ENCODE data around the gene NKAPL. TPM values are rescaled to one million over a fixed set of nuclear protein-coding genes. Genes with fewer than 3 reads are reported as not detected.

NKAPL gene
- total and polyA plus RNA-seq, 2 of the 13 experiments (the other 11 are each of a cell fraction or from before 2014, with no cell fraction given), result not detected

- Histone ChIP-seq H2AFZ (ENCODE audit: low read length) (no peak overlapping the region), H3K27me3 (ENCODE audit: control insufficient read depth in 1 of 2, insufficient read depth in 2 of 2, low read length in 2 of 2) (no peaks in the 10 kb centered on the region; a peak in 1 of 5 replicates), H4K20me1 (ENCODE audit: insufficient read depth, low read length) (no peaks in the 10 kb centered on the region), H3K79me2 (ENCODE audit: insufficient read depth, low read length) (no peaks in the 10 kb centered on the region), H3K4me2 (ENCODE audit: low read depth, low read length) (peak overlapping the region; percentile 41), H3K27ac (ENCODE audit: extremely low read length, insufficient read depth, low read length) (no peak overlapping the region), H3K4me1 (ENCODE audit: insufficient read depth, low read length) (peaks cover 66% of the 10 kb centered on the region), H3K9me3 (ENCODE audit: low read length) (no peaks in the 10 kb centered on the region), H3K36me3 (replicated peaks in 1 of 2; ENCODE audit: control insufficient read depth in 1 of 2, insufficient read depth in 2 of 2, low read length in 2 of 2) (no peaks in the 10 kb centered on the region), H3K4me3 (replicated peaks in 1 of 3; ENCODE audit: insufficient read depth in 1 of 3, low read depth in 2 of 3, low read length in 3 of 3) (peak overlapping the region in 1 of 3 experiments; percentile 2; a peak in 1 of 6 replicates), H3K9ac (ENCODE audit: insufficient read depth, low read depth, low read length) (no peak overlapping the region)
- BruUV-seq (replicated peaks), result no TSS peak
- no peak for TF ChIP-seq PHB2 (IDR thresholded peaks at IDR 0.05; ENCODE audit: partially characterized antibody)
- TF ChIP-seq ZMYM4 (CRISPR knock-in tag; IDR thresholded peaks at IDR 0.05), result peak; percentile 21; the same call in 1 of the 2 replicates
- peak; percentile 62 for TF ChIP-seq CEBPG (CRISPR knock-in tag; IDR thresholded peaks at IDR 0.05)
- no peak for TF ChIP-seq ZSCAN31 (CRISPR knock-in tag; IDR thresholded peaks at IDR 0.05; ENCODE audit: low read depth)
- TF ChIP-seq CEBPB (IDR thresholded peaks at IDR 0.05; ENCODE audit: borderline replicate concordance, low read depth, low read length), result peak; percentile 80
- no peak for TF ChIP-seq ZNF577 (CRISPR knock-in tag; IDR thresholded peaks at IDR 0.05; ENCODE audit: borderline replicate concordance, low read depth)
- TF ChIP-seq TMF1 (CRISPR knock-in tag; IDR thresholded peaks at IDR 0.05; ENCODE audit: low read depth), result no peak
- FAIRE-seq (no peak), ATAC-seq (no peak), DNase-seq (ENCODE audit: low spot score) (no peak)
- CTCF ChIA-PET (ENCODE audit: low intra/inter-chr PET ratio, low total read pairs), result no interaction called here
- in situ Hi-C loops (cut with HindIII; ENCODE audit: extremely low pct_ligation_motif_present, low pct_unique_long_range_greater_than_20kb) (no loop called here), intact Hi-C loops (cut with micrococcal nuclease; ENCODE audit: unreplicated experiment) (no loop called here)
- WGBS (ENCODE audit: low lambda C conversion rate), result 27% methylated on average over 8 of the region's 8 CpGs
- POLR2A ChIA-PET, result no interaction called here
Measured at GRCh38 chr6:28215425-28215824, 43.7 kb upstream of the NKAPL start.

DNA sequence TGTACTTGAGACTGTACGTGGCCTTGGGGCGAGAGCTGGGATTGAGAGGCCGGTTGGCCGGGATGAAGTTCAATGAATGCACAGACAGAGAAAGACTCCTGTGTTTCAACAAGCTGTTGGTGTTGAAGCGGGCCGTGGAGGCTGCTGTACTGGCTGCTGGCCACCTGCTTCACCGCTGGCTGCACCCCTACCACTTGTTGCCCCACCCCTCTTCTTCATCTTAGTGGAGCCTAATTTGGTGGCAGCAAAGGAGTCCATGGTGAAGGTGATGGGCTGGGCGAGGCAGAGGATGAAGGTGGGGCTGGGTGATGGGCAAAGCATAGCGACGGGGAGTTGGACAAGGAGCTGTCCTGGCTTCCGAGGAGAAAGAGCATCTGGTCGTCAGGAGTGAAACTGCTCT is 41.2 kb upstream of the NKAPL start:
- Histone ChIP-seq H3K36me3 (replicated peaks in 1 of 2; ENCODE audit: control insufficient read depth in 1 of 2, insufficient read depth in 2 of 2, low read length in 2 of 2) (no peaks in the 10 kb centered on the region), H3K4me1 (ENCODE audit: insufficient read depth, low read length) (peaks cover 61% of the 10 kb centered on the region), H3K9me3 (ENCODE audit: low read length) (no peaks in the 10 kb centered on the region), H3K9ac (ENCODE audit: insufficient read depth, low read depth, low read length) (peak overlapping the region; percentile 68; the same call in 1 of the 2 replicates), H3K4me3 (replicated peaks in 1 of 3; ENCODE audit: insufficient read depth in 1 of 3, low read depth in 2 of 3, low read length in 3 of 3) (peak overlapping the region in 2 of 3 experiments; percentile 53 to 77; a peak in 1 of 6 replicates), H4K20me1 (ENCODE audit: insufficient read depth, low read length) (no peaks in the 10 kb centered on the region), H3K4me2 (ENCODE audit: low read depth, low read length) (peak overlapping the region; percentile 84), H3K27ac (ENCODE audit: extremely low read length, insufficient read depth, low read length) (no peak overlapping the region), H3K79me2 (ENCODE audit: insufficient read depth, low read length) (no peaks in the 10 kb centered on the region), H3K27me3 (ENCODE audit: control insufficient read depth in 1 of 2, insufficient read depth in 2 of 2, low read length in 2 of 2) (no peaks in the 10 kb centered on the region; a peak in 1 of 5 replicates), H2AFZ (ENCODE audit: low read length) (no peak overlapping the region)
- BruUV-seq (replicated peaks), result no TSS peak
- FAIRE-seq, result no peak
- 94% methylated on average over 12 of the region's 12 CpGs for WGBS (ENCODE audit: low lambda C conversion rate)
- DNase-seq (ENCODE audit: low spot score), result no peak
- intact Hi-C loops (cut with micrococcal nuclease; ENCODE audit: unreplicated experiment) (no loop called here), in situ Hi-C loops (cut with HindIII; ENCODE audit: extremely low pct_ligation_motif_present, low pct_unique_long_range_greater_than_20kb) (no loop called here)
- ChIA-PET POLR2A (interaction anchor here (0.8 to 2.6 kb wide), 16 partner anchors 9 to 1180 kb away, joined by 3 to 37 read pairs (median 8); partner anchors contain the start of genes PGBD1, ZKSCAN3, ZKSCAN4 and ZKSCAN8), CTCF (ENCODE audit: low intra/inter-chr PET ratio, low total read pairs) (no interaction called here)
- ATAC-seq, result no peak
- TF ChIP-seq BRCA1 (CRISPR knock-in tag; IDR thresholded peaks at IDR 0.05) (no peak), ZC3H13 (CRISPR knock-in tag; IDR thresholded peaks at IDR 0.05) (peak; percentile 72; the same call in 1 of the 2 replicates), ESRRA (CRISPR knock-in tag; IDR thresholded peaks at IDR 0.05; ENCODE audit: low read depth) (no peak), ZNF883 (CRISPR knock-in tag; IDR thresholded peaks at IDR 0.05; ENCODE audit: not compliant biosample characterization) (peak; percentile 17), SPEN (CRISPR knock-in tag; IDR thresholded peaks at IDR 0.05; ENCODE audit: low read depth) (no peak), TFDP2 (CRISPR knock-in tag; IDR thresholded peaks at IDR 0.05) (no peak)

Data from HepG2 (cell line).